NCI-H146 (cell line): ENCODE results near the gene DPEP2NB.
"Not testable (repeated sequence)": the region's sequence is repeated elsewhere in the genome, so short reads cannot be mapped to it uniquely, and the experiment has no call there.

Experiments used
- DNase-seq: peaks from one replicate; lab custom pipeline; 2025; lab: John Stamatoyannopoulos, UW

Gene DPEP2NB

GRCh38 chr16:68015681-68016080, at the start of gene DPEP2NB:
DPEP2NB (minus strand) TSS chr16:68015911; CDS start chr16:68015770, 141 bp downstream.
- no peak for DNase-seq

GRCh38 chr16:68064791-68065365, 49.2 kb upstream of the DPEP2NB start:
- DNase-seq = peak; percentile 35

- DNase-seq = no peak
Observed at GRCh38 chr16:68062910-68063393, 47.2 kb upstream of the DPEP2NB start.

GRCh38 chr16:68061396-68061795, 45.7 kb upstream of the DPEP2NB start:
- DNase-seq = no peak

GRCh38 chr16:68059804-68060203, 44.1 kb upstream of the DPEP2NB start:
- DNase-seq = no peak

- no peak for DNase-seq
Observed at GRCh38 chr16:68055395-68055794, 39.7 kb upstream of the DPEP2NB start.

GRCh38 chr16:68049449-68049848, 33.7 kb upstream of the DPEP2NB start:
- DNase-seq = no peak

GRCh38 chr16:68047987-68048386, 32.3 kb upstream of the DPEP2NB start:
- DNase-seq = no peak

- DNase-seq = no peak
Observed at GRCh38 chr16:68046106-68046505, 30.4 kb upstream of the DPEP2NB start.

- no peak for DNase-seq
Observed at GRCh38 chr16:68041783-68042182, 26.1 kb upstream of the DPEP2NB start.

- peak; percentile 43 for DNase-seq
Observed at GRCh38 chr16:68040506-68041288, 25.0 kb upstream of the DPEP2NB start.

GRCh38 chr16:68037841-68038597, 22.3 kb upstream of the DPEP2NB start:
- no peak for DNase-seq

- DNase-seq = no peak
Observed at GRCh38 chr16:68035227-68035626, 19.5 kb upstream of the DPEP2NB start.

GRCh38 chr16:68033101-68033500, 17.4 kb upstream of the DPEP2NB start:
- no peak for DNase-seq

- no peak for DNase-seq
Observed at GRCh38 chr16:68031951-68032350, 16.2 kb upstream of the DPEP2NB start.

GRCh38 chr16:68030108-68030507, 14.4 kb upstream of the DPEP2NB start:
- DNase-seq = not testable (repeated sequence)

- no peak for DNase-seq
Observed at GRCh38 chr16:68028996-68029395, 13.3 kb upstream of the DPEP2NB start.

GRCh38 chr16:68022728-68023537, 7.2 kb upstream of the DPEP2NB start, which contains the start of the genes DDX28 and DUS2:
DDX28 (minus strand) TSS chr16:68023232; CDS start chr16:68023202, 30 bp downstream.
DUS2 (plus strand) TSS chr16:68023284; CDS start chr16:68038024, 14,740 bp downstream.
- DNase-seq = peak; percentile 77

- no peak for DNase-seq
Observed at GRCh38 chr16:68022278-68022727, 6.6 kb upstream of the DPEP2NB start.

GRCh38 chr16:68021490-68021889, 5.8 kb upstream of the DPEP2NB start:
- no peak for DNase-seq

- DNase-seq = no peak
Observed at GRCh38 chr16:68019167-68019680, 3.5 kb upstream of the DPEP2NB start.
